Measurements from ENCODE around the gene SPINK1. TPM values are rescaled to one million over a fixed set of nuclear protein-coding genes. Genes with fewer than 3 reads are reported as not detected.
"Not testable (repeated sequence)": the region's sequence is repeated elsewhere in the genome, so short reads cannot be mapped to it uniquely, and the experiment has no call there.

The SPINK1 gene
- polyA plus RNA-seq, 4 donors = 0.89 to 104 (median 58.7) TPM

DNA sequence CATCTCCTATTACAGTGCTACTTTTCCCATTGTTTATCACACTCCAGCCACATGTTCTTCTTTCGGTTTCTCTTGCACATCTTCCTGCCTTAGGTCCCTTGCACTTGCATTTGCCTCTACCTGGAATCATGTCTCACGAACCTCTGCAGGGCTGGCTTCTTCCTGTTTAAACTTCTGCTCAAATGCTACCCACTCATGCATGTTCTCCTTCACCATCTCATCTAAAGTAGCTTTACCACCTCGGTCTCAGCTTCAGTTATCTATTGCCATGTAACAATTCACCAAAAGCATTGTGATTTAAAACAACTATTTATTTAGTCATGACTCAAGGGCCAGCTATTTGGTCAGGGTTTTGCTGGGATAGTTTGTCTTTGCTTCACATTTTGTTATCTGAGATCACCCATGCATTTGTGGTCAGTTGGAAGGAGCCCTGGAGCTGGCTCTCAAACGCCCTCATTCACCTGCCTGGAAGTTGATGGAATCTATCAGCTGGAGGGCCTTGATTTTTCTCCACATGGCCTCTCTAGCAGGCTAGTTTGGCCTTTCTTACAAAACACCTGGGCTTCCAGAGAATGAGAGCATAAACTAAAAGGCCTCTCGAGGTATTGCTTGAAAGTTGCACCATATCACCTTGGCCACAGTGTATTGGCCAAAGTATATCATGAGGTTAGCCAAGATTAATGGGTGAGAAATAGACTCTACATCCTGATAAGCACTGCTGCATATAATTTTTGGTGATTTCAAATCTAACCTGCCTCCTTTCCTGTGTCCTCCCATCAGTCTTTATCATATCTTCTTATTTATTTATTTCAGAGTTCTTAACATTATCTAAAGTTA is 21.4 kb downstream of the SPINK1 start:
- no peak for DNase-seq (ENCODE audit: low read depth in 4 of 4, low spot score in 3 of 4)

DNA sequence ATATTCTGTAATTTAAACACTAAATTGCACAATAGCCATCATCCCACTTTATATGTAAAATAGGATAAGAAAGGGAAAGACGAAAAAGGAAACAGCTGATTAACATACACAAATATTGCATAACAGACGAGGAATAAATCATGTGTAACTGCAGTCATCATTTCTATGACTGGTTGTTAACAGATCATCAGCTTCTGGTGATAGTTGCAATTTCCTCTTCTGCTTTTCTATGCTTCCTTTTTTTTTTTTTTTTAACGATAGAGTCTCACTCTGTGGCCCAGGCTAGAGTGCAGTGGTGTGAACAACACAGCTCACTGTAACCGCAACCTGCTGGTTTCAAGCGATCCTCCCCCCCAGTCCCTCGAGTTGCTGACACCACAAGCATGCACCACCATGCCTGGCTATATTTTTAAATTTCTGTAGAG is 26.4 kb downstream of the SPINK1 start:
- DNase-seq (ENCODE audit: low read depth in 4 of 4, low spot score in 3 of 4) = no peak

DNA sequence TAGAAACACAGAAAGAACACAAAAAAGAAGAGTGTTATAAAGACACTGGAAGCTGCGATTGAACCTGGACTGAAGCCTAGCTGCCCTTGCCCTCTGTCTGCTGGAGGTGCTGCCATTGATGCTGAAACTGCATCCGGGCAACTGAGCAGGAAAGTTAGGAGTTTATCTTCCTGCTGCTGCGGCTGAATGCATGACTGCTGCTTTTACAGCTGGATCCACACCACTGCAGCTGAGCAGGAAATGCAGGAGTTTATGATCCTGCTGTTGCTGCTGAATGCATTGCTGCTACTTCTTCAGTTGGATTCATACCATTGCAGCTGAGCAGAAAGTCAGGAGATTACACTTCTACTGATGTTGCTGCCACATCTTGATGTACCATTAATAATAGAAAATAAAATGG is 27.1 kb downstream of the SPINK1 start:
- DNase-seq (ENCODE audit: low read depth in 4 of 4, low spot score in 3 of 4) = peak in 1 of 4 donors; percentile 7

DNA sequence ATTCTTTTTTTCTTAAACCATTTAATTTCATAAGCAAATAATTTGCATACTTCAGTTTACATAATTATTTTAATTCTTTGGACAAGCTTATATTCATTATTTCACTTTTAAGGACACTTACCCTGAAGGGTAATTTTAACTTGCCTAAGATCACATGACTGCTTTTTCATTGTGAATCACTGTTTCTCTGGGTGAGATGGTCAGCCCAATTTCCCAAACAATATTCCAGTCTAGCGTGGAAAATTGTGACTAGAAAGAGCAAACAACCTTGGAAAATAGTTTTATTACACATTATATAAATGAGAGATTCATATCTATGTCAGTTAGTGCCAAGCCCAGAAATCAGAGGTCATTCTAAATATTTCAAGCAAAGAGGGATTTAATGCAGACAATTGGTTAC is 27.5 kb downstream of the SPINK1 start:
- no peak for DNase-seq (ENCODE audit: low read depth in 4 of 4, low spot score in 3 of 4)

DNA sequence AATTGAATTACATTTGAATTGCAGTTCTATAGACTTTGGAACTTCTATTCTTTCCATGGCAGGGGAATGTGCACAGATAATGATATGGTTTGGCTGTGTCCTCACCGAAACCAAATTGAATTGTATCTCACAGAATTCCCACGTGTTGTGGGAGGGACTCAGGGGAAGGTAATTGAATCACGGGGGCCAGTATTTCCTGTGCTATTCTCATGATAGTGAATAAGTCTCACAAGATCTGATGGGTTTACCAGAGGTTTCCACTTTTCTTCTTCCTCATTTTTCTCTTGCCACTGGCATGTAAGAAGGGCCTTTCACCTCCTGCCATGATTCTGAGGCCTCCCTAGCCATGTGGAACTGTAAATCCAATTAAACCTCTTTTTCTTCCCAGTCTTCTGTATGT is 28.3 kb downstream of the SPINK1 start:
- not testable (repeated sequence) for DNase-seq (ENCODE audit: low read depth in 4 of 4, low spot score in 3 of 4)

DNA sequence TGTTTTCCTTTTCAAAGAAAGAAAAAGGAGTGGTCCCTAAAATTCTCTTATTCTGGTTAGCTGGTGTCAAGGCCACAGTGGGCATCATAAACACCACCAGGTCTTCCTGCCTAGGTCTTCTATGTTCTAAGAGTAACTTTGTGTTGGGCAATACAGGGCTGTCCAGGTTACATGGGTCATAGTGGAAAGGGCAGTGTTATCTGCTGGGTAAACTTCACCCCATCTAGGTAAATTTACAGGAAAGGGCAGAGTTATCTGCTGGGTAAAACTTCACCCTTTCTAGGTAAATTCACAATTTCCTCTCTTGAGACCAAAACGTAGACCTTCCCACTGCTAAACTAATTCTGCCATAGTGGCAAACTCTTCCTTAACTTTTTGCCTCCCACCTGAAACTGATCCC is 30.0 kb downstream of the SPINK1 start:
- no peak for DNase-seq (ENCODE audit: low read depth in 4 of 4, low spot score in 3 of 4)

DNA sequence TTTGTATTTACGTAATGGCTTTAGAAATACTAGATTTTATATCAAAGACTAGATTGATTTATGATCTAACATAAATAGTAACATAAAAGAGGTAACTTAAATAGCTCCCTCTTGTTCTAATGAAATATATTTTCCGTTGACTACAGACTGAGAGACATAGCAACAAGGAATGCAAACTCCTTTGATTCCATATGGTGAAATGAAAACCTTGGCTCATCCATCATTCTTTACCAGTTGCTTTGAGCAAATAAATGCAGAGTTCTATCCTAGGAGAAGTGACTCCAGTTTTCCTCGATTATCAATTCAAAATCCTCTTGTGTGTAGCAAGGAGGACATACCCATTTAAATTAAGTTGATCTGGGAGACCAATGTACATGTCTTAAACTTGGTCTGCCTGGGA is 31.0 kb downstream of the SPINK1 start:
- DNase-seq (ENCODE audit: low read depth in 4 of 4, low spot score in 3 of 4) = no peak

DNA sequence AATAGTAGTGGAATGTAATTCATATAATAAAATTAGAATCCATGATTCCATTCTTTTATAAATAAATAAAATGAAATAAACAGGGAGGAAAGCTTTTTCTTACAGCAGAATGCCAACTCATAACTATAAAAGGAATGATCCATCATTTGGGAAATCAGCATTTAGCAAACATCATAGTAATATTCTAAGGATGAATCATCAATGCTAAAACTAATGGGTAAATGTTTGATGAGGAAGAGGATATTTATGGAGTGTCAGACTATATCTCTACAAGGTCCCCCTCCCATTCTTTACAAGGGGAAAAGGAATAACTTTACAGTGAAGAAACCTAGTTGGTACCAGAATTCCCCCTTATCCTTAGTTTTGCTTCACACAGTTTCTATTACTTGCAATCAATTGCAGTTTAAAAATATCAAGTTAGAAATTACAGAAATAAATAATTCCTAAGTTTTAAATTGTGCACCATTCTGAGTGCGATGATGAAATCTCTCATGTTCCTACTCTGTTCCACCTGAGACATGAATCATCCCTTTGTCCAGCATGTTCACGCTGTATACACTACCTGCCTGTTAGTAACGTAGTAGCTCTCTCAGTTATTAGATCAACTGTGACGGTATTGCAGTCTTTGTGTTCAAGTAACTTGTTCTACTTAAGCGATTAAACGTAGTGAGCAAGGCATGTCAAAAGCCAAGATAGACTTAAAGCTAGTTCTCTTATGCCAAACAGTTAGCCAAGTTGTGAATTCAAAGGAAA is 34.7 kb downstream of the SPINK1 start:
- DNase-seq (ENCODE audit: low read depth in 4 of 4, low spot score in 3 of 4) = no peak

GRCh38 chr5:147791181-147791580 is 40.3 kb downstream of the SPINK1 start:
- no peak for DNase-seq (ENCODE audit: low read depth in 4 of 4, low spot score in 3 of 4)

GRCh38 chr5:147789820-147790219 is 41.7 kb downstream of the SPINK1 start:
- DNase-seq (ENCODE audit: low read depth in 4 of 4, low spot score in 3 of 4) = no peak

DNA sequence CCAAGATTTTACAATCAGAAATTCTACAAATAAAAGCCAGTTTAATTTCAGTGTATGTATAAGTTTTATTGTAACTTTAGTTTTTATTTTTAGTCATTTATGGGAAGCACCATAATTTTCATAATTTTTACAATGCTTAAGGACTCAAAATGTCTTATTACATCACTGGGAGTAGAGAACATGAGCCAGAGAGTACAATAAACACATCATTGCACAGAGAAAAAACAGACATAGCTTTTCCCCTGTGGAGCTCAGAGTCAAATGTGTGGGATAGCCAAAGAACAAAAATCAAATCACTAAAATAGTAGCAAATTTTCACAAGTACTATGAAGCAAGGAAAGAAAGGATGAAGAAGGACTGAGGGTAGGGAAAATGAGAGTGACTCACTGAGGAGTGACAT is 43.4 kb downstream of the SPINK1 start:
- DNase-seq (ENCODE audit: low read depth in 4 of 4, low spot score in 3 of 4) = no peak

DNA sequence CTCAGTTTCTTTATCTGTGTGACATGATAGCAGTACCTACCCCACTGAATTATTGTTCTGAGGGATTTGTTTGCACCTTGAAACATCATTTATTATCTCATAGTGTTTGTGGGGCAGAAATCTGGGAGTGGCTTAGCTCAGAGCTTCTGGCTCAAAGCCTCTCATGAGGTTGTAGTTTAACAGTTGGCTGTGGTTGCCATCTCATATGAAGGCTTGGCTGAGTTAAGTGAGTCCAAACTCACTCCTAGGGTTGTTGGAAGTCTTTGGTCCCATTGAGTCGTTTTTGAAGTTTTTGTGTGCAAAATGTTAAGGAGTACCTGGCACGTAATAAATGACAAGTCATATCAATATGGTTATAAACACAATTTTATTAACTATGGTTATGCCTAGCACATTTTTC is 45.3 kb downstream of the SPINK1 start:
- no peak for DNase-seq (ENCODE audit: low read depth in 4 of 4, low spot score in 3 of 4)

DNA sequence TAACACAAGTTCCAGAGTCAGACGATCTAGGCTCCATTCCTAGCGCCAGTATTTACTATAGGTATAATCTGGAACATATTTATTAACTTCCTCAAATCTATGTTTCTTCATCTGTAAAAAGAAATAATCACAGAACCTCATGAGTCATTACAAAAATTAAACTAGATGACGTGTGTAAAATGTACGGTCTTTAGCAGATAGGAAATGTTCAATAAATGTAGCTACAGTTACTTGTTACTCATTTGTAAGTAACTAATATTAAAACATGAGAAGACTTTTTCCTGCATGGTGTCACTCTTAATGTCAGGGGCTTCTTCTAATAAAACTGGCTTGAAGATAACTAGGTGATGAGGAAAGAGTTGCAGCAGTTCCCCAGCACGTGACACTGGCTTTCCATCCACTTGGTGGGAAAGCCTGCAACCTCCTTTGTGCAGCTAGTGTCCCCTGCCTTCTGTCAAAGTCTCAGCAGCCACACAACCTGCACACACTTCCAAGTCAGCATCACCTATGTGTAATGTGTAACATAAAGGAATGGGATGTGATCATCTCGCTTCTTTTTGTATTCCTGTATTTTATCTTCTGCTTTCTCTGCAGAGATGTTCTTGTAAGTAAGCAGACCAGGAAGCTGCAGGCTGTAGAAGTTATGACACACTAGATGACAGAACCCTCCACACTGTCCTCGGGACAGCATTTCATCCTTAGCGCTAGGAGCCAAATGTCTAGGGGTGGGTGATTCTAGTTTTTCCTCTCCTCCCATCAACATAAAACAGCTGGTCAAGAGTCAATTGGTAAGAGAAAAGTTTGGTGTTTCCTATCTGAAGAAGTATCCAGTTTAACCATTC is 47.1 kb downstream of the SPINK1 start:
- DNase-seq (ENCODE audit: low read depth in 4 of 4, low spot score in 3 of 4) = no peak

- peak; percentile 59 to 84 (median 70) for DNase-seq (ENCODE audit: low read depth in 4 of 4, low spot score in 3 of 4)
Measured at GRCh38 chr5:147782110-147783028, 49.1 kb downstream of the SPINK1 start, which contains the start of gene JAKMIP2. Gene JAKMIP2 (minus strand): TSS chr5:147782728. CDS start chr5:147671806, 110,922 bp downstream.

DNA sequence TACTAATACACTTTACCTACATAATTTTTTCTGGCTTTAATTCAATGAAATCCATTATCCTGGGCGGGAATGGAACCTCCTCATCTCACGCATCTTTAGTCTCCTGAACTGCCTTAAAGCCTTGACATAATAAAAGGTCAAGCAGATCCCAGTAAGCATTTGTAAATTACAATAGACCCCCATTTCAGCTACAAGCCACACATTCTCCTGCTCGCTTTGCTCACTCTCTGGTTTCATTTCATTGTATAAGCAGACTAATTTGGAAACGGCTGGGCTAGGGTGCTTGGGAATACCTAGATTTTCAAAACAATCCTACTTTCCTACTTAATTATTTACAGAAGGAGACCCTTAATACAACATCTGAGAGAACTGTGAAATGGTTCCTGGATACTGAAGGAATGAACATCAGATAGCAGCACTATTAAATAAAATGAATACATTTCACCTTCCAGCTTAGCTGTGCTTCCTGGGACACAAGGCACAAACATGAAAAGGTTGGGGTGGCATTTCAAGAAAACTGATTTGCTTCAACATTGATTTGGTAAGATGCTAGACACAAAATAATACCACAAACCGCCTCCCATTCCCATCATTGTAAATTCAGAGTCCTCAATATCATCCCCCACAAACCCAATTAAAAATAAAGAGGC is 50.4 kb downstream of the SPINK1 start:
- no peak for DNase-seq (ENCODE audit: low read depth in 4 of 4, low spot score in 3 of 4)

- DNase-seq (ENCODE audit: low read depth in 4 of 4, low spot score in 3 of 4) = no peak
Measured at GRCh38 chr5:147779694-147780093, 51.8 kb downstream of the SPINK1 start.

DNA sequence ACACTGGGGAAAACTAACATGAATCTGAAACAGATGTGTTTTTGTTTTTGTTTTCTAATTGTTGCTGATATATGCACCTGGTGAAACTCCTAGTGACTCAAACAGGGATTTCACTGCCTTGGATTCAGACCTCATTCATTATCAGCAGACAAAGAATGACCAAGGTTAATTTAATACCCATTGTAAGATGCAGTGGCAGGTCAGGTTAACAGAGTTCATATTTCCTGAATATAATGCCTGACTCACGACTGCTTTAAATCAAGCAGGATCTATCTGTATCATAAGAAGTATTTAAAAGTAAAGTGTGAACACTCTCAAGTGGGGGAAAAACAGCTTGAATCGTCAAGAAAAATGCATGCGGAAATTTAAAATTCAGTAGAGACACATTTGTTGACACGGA is 54.5 kb downstream of the SPINK1 start:
- DNase-seq (ENCODE audit: low read depth in 4 of 4, low spot score in 3 of 4) = no peak

Data from left renal pelvis (tissue), 4 donors.